Lung (tissue), 12 donors: Measurements from ENCODE around the gene LGI4. TPM values are rescaled to one million over a fixed set of nuclear protein-coding genes. Genes with fewer than 3 reads are reported as not detected.

ENCODE experiments used
- ATAC-seq: fragments of 200-7000 bp; cut with Tn5 transposase; one replicate; pipeline ENCODE4 v1.9.1; 2020; ENCODE audit warnings: moderate number of reproducible peaks; ENCODE audit not compliant: insufficient read depth, low FRiP score
- DNase-seq, 3 donors: peaks; one replicate each; pipeline ENCODE4 v3.0.0-alpha.2; 2013 to 2017
- H3K27ac ChIP-seq, 2 donors: one replicate each; pipeline ENCODE4 v1.5.1; 2013; ENCODE audit warnings: mild to moderate bottlenecking in 2 of 2, moderate library complexity in 2 of 2, control low read depth in 1 of 2, inconsistent platforms in 1 of 2, low read depth in 1 of 2, low read length in 1 of 2
- H3K27me3 ChIP-seq, 3 donors: one replicate each; pipeline ENCODE4 v1.5.1; 2013; ENCODE audit warnings: low read length in 2 of 3; ENCODE audit not compliant: control insufficient read depth in 3 of 3, insufficient read depth in 3 of 3
- H3K36me3 ChIP-seq, 4 donors: one replicate each; pipeline ENCODE4 v1.5.1; 2013; ENCODE audit warnings: low read length in 4 of 4, mild to moderate bottlenecking in 1 of 4, moderate library complexity in 1 of 4; ENCODE audit not compliant: control insufficient read depth in 4 of 4, insufficient read depth in 4 of 4
- H3K4me1 ChIP-seq, 5 donors: one replicate each; pipeline ENCODE4 v1.5.1; 2013; ENCODE audit warnings: low read length in 5 of 5, mild to moderate bottlenecking in 2 of 5, moderate library complexity in 1 of 5; ENCODE audit not compliant: control insufficient read depth in 5 of 5, insufficient read depth in 5 of 5
- H3K4me3 ChIP-seq: one replicate; pipeline ENCODE4 v1.5.1; 2013; ENCODE audit warnings: mild to moderate bottlenecking, control low read depth, moderate library complexity
- H3K9ac ChIP-seq, 2 donors: one replicate each; pipeline ENCODE4 v1.5.1; 2013; ENCODE audit warnings: low read length in 2 of 2, control low read depth in 1 of 2; ENCODE audit not compliant: insufficient read depth in 1 of 2
- H3K9me3 ChIP-seq, 4 donors: one replicate each; pipeline ENCODE4 v1.5.1; 2013; ENCODE audit warnings: low read length in 3 of 4, mild to moderate bottlenecking in 1 of 4, moderate library complexity in 1 of 4; ENCODE audit not compliant: control insufficient read depth in 4 of 4, insufficient read depth in 3 of 4
- CTCF ChIP-seq: IDR thresholded peaks from 2 replicates; pipeline ENCODE4 v1.5.1; 2012; ENCODE audit warnings: mild to moderate bottlenecking; ENCODE audit errors: control extremely low read depth, extremely low read depth
- WGBS, 2 donors: extraction: QIAGEN DNeasy Blood & Tissue Kit; methylation state at CpG; one replicate each; pipeline ENCODE4 v1.1.7; 2013; 5-methylcytosine and 5-hydroxymethylcytosine counted together
- polyA plus RNA-seq, 2 donors: library from polyadenylated mRNA; stranded (reverse); fragments of 200-250 nt; gene quantifications; one replicate each; pipeline ENCODE4 v1.2.1, GENCODE V29; 2013
- total RNA-seq, 2 donors: library from RNA; depleted of rRNA in 1 of 2; stranded (reverse); fragments of >200 nt in 1 of 2; gene quantifications; one replicate each; pipeline ENCODE4 v1.2.1, GENCODE V29; 2014 to 2021
- donor health status: control.
- donor health status: control.
- donor health status: Bipolar disorder and iron deficiency.
- donor health status: healthy.
- donor health status: DM: yes; HTN: yes; CAD: no.

LGI4 gene
- total and polyA plus RNA-seq, 4 donors = 1.6 to 11.2 (median 4.1) TPM

GRCh38 chr19:35156673-35157014 is 21.8 kb upstream of the LGI4 start:
- Histone ChIP-seq H3K9ac (no peak overlapping the region), H3K36me3 (peaks cover 0 to 27% (median 3%) of the 10 kb centered on the region in 4 donors), H3K27ac (no peak overlapping the region), H3K9me3 (peaks cover 0 to 3% (median 0%) of the 10 kb centered on the region in 4 donors), H3K4me1 (peaks cover 0 to 15% (median 10%) of the 10 kb centered on the region in 5 donors), H3K4me3 (no peak overlapping the region), H3K27me3 (peaks cover 0 to 42% (median 26%) of the 10 kb centered on the region in 3 donors)
- DNase-seq (no peak), ATAC-seq (no peak)
- TF ChIP-seq CTCF = no peak
- WGBS, 2 donors = 88 to 91% methylated on average over 7 of the region's 7 CpGs

GRCh38 chr19:35155981-35156672 is 21.3 kb upstream of the LGI4 start:
- DNase-seq = no peak
- Histone ChIP-seq H3K27me3 (peaks cover 0 to 45% (median 26%) of the 10 kb centered on the region in 3 donors), H3K4me3 (no peak overlapping the region), H3K4me1 (peaks cover 0 to 15% (median 10%) of the 10 kb centered on the region in 5 donors), H3K27ac (peak overlapping the region in 1 of 2 donors; percentile 43), H3K36me3 (peaks cover 0 to 23% (median 3%) of the 10 kb centered on the region in 4 donors), H3K9me3 (no peaks in the 10 kb centered on the region), H3K9ac (no peak overlapping the region)
- no peak for TF ChIP-seq CTCF
- WGBS, 2 donors = 90% methylated on average over 6 of the region's 6 CpGs
- ATAC-seq = no peak

DNA sequence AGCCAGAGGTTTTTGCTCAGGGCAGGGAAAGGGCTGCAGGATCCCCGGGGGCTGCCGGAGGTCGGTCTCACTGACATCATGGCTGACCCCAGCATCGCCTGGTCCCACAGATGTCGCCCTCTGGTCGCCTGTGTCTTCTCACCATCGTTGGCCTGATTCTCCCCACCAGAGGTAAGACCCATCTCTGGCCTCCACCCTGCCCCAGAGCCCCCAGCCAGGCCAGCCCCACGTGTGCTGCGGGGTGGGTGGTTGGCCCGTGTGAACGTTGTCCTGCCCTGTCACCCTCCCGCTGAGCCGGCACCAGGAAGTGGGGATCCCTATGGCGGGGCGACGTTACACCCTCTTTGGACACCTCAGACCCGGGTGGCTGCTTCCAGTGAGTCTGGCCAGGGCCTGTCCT is 20.6 kb upstream of the LGI4 start:
- ATAC-seq (no peak), DNase-seq (no peak)
- Histone ChIP-seq H3K27ac (peak overlapping the region in 1 of 2 donors; percentile 97), H3K4me1 (peaks cover 0 to 15% (median 10%) of the 10 kb centered on the region in 5 donors), H3K36me3 (peaks cover 0 to 21% (median 3%) of the 10 kb centered on the region in 4 donors), H3K4me3 (peak overlapping the region; percentile 88), H3K9ac (no peak overlapping the region), H3K27me3 (peaks cover 0 to 45% (median 26%) of the 10 kb centered on the region in 3 donors), H3K9me3 (no peaks in the 10 kb centered on the region)
- TF ChIP-seq CTCF = no peak
- 12 to 16% methylated on average over 17 of the region's 17 CpGs for WGBS, 2 donors
